Left forelimb (tissue), 1 donor: ENCODE data around the gene IL17REL.

Experiments used
- DNase-seq: peaks from one replicate; pipeline ENCODE4 v3.0.0-alpha.2; 2018; ENCODE audit warnings: low spot score

The IL17REL gene

GRCh38 chr22:49967706-49968208 lies 44.8 kb downstream of the IL17REL start:
- peak; percentile 64 for DNase-seq

GRCh38 chr22:49966774-49967705 lies 45.5 kb downstream of the IL17REL start:
- DNase-seq = peak; percentile 66

GRCh38 chr22:49966041-49966773 lies 46.4 kb downstream of the IL17REL start:
- peak; percentile 62 for DNase-seq

- peak; percentile 60 for DNase-seq
These were observed 47.2 kb downstream of the IL17REL start for GRCh38 chr22:49965091-49966040.

- DNase-seq = peak; percentile 45
These were observed 48.2 kb downstream of the IL17REL start for GRCh38 chr22:49964136-49965090.

- peak; percentile 64 for DNase-seq
These were observed 48.9 kb downstream of the IL17REL start for GRCh38 chr22:49963647-49964026.

GRCh38 chr22:49962751-49963646 lies 49.6 kb downstream of the IL17REL start:
- peak; percentile 63 for DNase-seq

GRCh38 chr22:49962012-49962750 lies 50.4 kb downstream of the IL17REL start:
- DNase-seq = peak; percentile 87

GRCh38 chr22:49961601-49962011 lies 51.0 kb downstream of the IL17REL start:
- DNase-seq = peak; percentile 63

GRCh38 chr22:49961005-49961600 lies 51.5 kb downstream of the IL17REL start:
- peak; percentile 68 for DNase-seq

GRCh38 chr22:49960159-49961004 lies 52.2 kb downstream of the IL17REL start, which contains the start of gene PIM3:
TSS of gene PIM3 (plus strand) at chr22:49960772. CDS start at chr22:49960948, 176 bp downstream.
- peak; percentile 95 for DNase-seq

- DNase-seq = no peak
These were observed 52.8 kb downstream of the IL17REL start for GRCh38 chr22:49959782-49960158.

GRCh38 chr22:49958931-49959781 lies 53.4 kb downstream of the IL17REL start:
- no peak for DNase-seq

GRCh38 chr22:49958366-49958921 lies 54.1 kb downstream of the IL17REL start:
- no peak for DNase-seq

- no peak for DNase-seq
These were observed 54.7 kb downstream of the IL17REL start for GRCh38 chr22:49957826-49958365.
